ENCODE results near the gene ZBTB49. TPM values are rescaled to one million over a fixed set of nuclear protein-coding genes. Genes with fewer than 3 reads are reported as not detected.
A peak's percentile ranks its signal among the peaks of the same experiment; 100 is the strongest.

The ZBTB49 gene
- total and polyA plus RNA-seq, 2 of the 13 experiments (the other 11 are each of a cell fraction or from before 2014, with no cell fraction given) = 3.3 to 4.3 TPM

GRCh38 chr4:4248029-4248884 lies 41.8 kb upstream of the ZBTB49 start, which contains the start of gene TMEM128 (continued):
- TF ChIP-seq PBX2 (CRISPR knock-in tag; IDR thresholded peaks at IDR 0.05) = no peak
- TF ChIP-seq ZIK1 (CRISPR knock-in tag; IDR thresholded peaks at IDR 0.05; ENCODE audit: borderline replicate concordance, low read depth) = no peak
- no peak for TF ChIP-seq JARID2 (CRISPR knock-in tag; IDR thresholded peaks at IDR 0.05; ENCODE audit: insufficient replicate concordance)
- peak; percentile 93 for TF ChIP-seq ZNF576 (CRISPR knock-in tag; IDR thresholded peaks at IDR 0.05)
- TF ChIP-seq FIP1L1 (IDR thresholded peaks at IDR 0.05; ENCODE audit: borderline replicate concordance, insufficient read depth, low read depth, low read length) = no peak
- TF ChIP-seq NFIB (CRISPR knock-in tag; IDR thresholded peaks at IDR 0.05; ENCODE audit: borderline replicate concordance) = no peak
- TF ChIP-seq MIER2 (CRISPR knock-in tag; IDR thresholded peaks at IDR 0.05) = 0 out of 2 replicates have a peak, but pooled peaks have one; percentile 59
- 0 out of 2 replicates have a peak, but pooled peaks have one; percentile 60 for TF ChIP-seq GLI4 (CRISPR knock-in tag; IDR thresholded peaks at IDR 0.05; ENCODE audit: borderline replicate concordance)
- 0 out of 2 replicates have a peak, but pooled peaks have one; percentile 8 for TF ChIP-seq ARNTL (CRISPR knock-in tag; IDR thresholded peaks at IDR 0.05)
- TF ChIP-seq SP4 (CRISPR knock-in tag; IDR thresholded peaks at IDR 0.05) = peak; percentile 72
- no peak for TF ChIP-seq HIC2 (CRISPR knock-in tag; IDR thresholded peaks at IDR 0.05; ENCODE audit: low read depth)
- no peak for TF ChIP-seq TCF12 (IDR thresholded peaks at IDR 0.05)
- peak; percentile 84; the same call in 1 of the 2 replicates for TF ChIP-seq TCF12 (CRISPR knock-in tag; IDR thresholded peaks at IDR 0.05)
- TF ChIP-seq MXD3 (CRISPR knock-in tag; IDR thresholded peaks at IDR 0.05) = peak; percentile 71
- TF ChIP-seq NFE2 (CRISPR knock-in tag; IDR thresholded peaks at IDR 0.05) = no peak
- no peak for TF ChIP-seq ZNF10 (CRISPR knock-in tag; IDR thresholded peaks at IDR 0.05; ENCODE audit: borderline replicate concordance, low read depth)
- TF ChIP-seq SALL2 (CRISPR knock-in tag; IDR thresholded peaks at IDR 0.05) = peak; percentile 46; the same call in 1 of the 2 replicates
